Measurements from ENCODE around the gene HSPB2.
"Not testable (repeated sequence)": the region's sequence is repeated elsewhere in the genome, so short reads cannot be mapped to it uniquely, and the experiment has no call there.

The HSPB2 gene

DNA sequence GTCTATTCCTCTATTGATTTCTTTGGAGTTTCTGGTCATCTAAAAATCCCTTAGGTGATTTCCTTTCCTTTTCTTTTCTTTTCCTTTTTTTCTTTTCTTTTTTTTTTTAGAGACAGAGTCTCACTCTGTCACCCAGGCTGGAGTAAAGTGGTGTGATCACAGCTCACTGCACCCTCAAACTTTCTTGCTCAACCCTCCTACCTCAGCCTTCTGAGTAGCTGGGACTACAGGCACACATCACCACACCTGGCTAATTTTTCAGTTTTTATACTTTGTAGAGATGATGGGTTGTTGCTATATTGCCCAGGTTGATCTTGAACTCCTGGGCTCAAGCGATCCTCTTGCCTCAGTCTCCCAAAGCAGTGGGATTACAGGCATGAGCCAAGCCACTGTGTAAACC is 4.2 kb downstream of the HSPB2 start:
- DNase-seq, result no peak

DNA sequence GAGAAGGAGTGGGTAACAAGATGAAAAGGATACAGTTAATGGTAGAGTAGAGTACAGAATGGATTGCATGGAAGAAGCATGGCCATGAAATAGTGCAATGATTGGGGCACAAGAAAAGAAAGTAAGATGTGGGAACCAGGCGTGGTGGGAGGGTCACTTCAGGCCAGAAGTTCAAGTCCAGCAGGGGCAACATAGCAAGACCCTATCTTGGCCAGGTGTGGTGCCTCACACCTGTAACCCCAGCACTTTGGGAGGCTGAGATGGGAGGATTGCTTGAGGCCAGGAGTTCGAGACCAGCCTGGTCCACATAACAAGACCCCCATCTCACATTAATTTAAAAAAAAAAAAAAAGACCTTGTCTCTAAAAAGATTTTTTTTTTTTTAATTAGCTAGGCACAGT is 4.8 kb downstream of the HSPB2 start:
- DNase-seq, result no peak

DNA sequence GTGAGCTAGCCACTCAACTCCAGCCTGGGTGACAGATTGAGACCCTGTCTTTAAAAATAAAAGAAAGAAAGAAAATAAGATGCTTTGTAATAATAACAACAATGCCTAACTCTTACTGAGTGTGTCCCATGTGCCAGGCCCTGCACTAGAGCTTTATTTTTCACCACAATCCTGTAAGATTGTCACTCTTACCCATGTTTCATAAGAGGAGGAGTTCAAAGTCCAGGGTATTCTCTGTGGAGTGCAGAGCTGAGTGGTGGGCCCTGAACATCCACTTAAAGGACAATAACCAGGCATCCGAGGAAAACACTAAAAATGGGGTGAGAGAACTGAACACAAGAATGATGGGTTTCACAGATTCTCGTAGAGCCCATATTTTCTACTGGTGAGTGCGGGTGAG is 5.3 kb downstream of the HSPB2 start:
- DNase-seq, result no peak

DNA sequence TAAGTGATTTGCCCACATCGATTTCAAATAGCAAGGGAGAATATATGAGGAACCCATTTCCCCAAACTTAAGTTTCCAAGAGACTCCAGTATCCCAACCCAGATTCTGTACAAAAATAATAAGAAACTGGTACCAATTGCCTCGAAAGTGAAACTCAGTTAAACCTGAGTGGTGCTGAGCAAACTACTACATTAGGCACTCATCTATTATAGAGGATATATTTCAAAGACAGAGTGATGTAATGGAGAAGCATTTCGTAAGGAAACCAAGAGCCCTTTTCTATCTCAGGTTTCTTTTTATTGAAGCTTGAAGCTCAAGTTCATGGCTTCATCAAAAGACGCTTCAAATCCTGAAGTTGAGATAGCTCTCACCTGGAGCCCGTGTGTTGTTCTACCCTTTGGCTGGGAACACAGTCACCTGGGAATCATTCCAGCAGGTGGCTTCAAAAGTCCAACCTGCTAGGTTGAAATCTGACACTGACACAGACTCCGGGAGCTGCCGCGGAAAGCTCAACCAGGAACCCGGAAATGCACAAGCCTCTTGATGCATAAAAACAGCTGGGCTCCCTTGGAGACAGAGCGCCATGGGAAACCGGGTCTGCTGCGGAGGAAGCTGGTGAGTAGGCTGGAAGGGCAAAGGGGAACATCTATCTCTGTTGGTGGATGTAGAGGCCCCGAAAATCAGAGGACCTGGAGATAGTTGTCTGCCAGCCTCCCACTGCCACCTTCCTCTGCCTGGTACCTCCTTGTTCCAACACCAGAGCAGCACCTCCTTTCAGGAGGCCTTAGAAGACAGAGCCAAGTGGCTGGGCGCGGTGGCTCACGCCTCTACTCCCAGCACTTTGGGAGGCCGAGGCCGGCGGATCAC is 6.1 kb downstream of the HSPB2 start, which contains the start of gene C11orf52:
Gene C11orf52, plus strand, starts transcription at position 524 of the 867 bp plus-strand sequence. Its CDS starts 60 bp downstream, at position 584.
- peak; percentile 99 to 100 for DNase-seq

DNA sequence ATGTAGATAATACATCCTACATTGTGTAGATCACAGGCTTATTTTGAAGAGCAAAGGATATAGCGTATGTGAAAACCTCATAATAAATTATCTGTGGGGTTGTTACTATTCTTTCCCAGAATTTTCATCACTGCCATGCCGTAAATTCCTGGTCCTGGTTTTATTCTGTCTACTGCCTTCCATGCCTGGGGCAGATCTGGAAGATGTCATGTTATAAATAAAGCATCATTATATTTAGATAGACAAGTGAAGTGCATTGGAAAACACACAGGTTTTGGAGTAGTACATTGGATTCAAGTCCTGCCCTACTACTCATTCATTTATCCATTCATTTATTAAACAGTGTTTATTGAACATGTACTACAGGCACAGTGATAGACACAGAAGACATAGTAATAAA is 8.4 kb downstream of the HSPB2 start:
- DNase-seq, result no peak

DNA sequence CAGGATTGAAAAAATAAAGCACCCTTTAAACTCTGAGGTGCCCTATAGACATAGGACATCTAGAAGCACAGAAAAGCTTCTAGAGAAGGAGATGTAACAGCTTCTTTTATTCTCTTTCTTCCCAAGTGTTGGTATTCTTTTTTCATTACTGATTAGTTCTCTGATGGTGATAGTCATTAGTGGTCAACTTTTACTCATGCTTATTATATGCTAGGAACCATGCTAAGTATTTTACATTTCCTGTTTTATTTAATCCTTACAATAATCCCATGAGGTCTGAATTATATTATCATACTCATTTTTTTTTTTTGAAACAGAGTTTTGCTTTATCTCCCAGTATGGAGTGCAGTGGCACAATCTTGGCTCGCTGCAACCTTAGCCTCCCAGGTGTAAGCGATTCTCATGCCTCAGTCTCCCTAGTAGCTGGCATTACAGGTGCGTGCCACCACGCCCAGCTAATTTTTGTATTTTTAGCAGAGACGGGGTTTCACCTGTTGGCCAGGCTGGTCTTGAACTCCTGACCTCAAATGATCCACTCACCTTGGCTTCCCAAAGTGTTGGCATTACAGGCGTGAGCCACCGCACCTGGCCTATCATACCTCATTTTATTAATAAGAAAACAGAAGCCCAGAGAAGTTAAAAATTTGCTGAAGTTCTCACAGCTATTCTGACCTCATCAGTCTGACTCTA is 9.2 kb downstream of the HSPB2 start:
- no peak for DNase-seq

DNA sequence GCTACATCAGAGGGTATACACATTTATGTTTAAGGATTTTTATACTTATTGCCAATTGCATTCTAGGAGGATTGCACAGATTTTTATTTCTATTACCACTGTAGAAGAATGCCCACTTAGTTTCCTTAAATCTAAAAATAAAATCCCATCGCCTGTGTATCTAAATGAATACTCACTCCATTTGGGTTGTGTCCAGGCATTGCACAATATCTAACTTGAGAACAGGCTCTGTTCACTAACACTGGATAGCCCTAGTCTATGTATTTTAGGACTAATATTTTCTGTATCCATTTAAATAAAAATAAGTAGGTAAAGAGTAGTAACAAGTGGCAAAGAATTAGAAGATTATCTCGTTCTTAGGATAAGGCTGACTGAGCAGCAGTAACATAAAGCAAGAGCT is 10.3 kb downstream of the HSPB2 start:
- no peak for DNase-seq

DNA sequence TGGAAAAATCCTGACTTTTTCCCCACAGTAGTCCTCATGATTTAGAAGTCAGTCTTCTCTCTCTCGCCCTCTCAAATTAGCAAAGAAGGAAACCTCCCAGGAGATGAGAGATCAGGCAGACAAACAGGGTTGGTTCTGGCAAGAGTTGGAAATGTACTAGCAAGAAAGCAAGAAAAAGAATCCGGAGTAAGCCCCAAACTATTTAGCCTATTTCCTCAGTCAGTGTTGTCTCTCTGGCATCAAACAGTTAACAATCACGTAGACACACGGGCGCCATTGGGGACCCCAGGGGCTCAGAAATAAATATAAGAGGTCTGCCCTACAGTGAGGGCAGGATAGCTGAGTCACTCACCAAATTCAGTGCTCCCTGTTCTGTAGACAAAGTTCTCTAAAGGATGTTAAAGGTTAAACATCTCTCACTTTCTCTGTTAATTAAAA is 10.8 kb downstream of the HSPB2 start:
- DNase-seq, result no peak

DNA sequence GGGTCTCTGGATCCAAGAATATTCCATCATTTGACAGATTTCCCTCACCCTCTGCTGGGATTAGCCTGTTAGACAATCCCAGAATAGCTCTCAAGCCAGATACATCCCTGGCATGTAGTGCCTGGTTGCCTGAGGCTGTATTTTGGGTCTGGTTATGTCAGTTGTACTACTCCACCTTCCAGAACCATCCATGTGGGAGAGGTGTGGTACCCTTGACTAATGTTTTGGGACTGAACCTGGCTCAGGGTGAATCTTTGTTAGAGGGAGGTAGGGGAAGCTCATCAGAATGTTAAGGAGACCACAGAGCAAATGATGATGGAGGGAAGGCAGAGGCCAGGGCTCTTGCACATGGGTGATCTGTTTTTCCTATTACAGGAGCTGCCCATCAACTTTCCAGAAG is 11.4 kb downstream of the HSPB2 start:
- no peak for DNase-seq

DNA sequence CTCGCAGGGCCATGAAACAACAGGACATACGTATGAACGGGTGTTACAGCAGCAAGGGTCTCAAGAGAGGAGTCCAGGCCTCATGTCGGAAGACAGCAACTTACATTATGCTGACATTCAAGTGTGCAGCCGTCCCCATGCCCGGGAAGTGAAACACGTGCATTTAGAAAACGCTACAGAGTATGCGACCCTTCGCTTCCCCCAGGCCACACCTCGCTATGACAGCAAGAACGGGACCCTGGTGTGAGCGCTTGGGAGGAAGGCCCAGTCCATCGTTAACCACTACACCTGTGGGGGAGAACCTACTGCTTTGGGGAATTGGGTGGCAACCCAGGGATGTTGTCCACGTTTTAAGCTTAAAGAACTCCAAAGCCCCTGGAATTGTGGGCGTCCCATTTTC is 13.4 kb downstream of the HSPB2 start:
- no peak for DNase-seq

DNA sequence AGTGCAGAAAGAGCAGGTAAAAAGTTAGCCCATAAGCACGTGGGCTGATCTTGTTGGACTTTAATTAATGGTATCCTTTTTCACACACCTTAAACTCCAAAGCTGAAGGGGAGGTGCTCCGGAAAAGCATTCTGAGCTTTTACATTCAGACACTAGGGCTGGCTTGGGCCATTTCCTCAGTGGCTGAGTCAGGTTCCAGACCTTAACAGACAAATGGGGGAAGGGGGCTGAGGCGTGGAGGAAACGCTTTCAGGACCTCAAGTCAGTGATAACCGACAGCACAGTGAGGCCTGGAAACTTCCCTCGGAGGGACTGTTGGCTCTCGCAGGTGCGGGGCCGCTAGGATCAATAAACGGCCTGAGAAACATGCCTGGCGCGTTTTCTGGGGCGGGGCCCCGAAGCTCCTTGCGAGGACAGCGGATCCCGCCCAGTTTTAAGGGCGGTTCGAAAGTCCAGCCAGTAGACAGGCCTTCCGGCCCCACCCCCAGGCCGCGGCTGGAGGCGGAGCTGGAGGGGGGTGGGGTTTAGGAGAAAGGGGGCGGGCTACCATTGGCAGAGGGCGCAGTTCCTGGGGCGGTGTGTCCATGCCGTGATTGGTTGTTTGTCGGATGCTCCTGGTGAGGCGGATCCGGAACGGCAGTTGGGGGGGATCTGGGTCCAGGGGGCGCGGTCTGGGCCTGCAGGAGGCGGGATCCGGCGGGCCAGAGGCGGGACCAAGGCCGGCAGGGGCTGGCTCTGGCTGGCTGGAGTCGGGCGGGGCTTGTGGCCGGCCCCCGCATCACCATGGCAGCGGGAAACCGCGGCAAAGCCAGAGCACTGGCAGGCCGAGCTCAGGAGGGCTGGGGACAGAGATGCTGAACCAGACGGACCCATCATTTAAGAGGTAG is 14.2 kb downstream of the HSPB2 start:
- peak; percentile 97 to 100 for DNase-seq

DNA sequence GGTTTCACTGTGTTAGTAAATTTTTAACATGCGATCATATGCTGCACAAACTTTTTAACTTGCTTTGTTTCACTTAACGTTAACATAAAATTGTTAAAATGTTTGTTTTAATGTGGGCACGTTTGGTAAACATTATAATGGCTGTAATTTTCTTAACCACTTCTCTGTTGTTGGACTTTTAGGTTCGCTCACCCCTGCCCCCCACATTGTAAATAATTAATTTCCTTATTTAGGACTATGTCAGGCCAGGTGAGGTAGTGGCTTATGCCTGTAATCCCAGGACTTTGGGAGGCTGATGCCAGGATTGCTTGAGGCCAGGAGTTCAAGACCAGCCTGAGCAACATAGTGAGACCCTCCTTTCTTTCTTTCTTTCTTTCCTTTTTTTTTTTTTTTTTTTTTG is 17.9 kb downstream of the HSPB2 start:
- no peak for DNase-seq

DNA sequence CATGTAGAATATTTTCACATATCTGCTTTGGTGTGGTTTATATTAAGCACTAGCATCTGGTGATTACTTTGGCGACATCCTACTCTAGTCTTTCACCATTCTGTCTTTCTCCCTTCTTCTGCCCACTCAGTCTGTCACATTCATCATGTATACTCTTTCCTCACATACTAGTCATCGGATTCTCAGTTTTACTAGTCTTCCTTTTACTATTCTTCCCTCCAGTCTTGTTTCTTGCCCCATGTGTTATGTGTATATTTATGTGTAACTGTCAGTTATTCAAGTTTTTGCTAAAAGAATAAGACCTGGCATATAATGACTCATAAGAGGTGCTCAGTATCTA is 20.0 kb downstream of the HSPB2 start:
- no peak for DNase-seq

DNA sequence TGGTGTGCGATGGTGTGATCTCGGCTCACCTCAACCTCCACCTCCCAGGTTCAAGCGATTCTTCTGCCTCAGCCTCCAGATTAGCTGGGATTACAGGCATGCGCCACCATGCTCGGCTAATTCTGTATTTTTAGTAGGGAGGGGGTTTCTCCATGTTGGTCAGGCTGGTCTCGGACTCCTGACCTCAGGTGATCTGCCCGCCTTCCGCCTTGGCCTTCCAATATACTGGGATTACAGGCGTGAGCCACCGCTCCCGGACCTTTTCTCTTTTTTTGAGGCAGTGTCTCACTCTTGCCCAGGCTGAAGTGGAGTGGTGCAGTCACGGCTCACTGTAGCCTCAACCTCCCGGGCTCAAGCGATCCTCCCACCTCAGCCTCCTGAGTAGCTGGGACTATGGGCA is 20.6 kb downstream of the HSPB2 start:
- DNase-seq, result not testable (repeated sequence)

DNA sequence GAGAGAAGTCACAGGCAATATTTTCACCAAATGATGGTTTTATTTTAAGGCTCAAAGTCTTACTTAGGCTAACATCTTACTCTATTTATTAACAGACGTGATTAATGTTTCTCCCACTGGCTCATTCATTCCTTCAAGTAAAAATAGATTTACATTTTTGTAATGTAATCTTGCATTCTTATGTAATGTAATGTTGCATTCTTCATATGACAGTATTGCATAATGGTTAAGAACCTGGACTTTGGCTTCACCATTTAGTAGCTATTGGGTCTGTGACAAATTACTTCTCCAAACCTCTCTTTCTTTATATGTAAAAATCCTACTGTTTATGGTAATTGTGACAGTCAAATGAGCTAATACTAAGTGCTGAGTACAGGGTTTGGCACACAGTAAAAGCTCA is 21.3 kb downstream of the HSPB2 start:
- DNase-seq, result no peak

DNA sequence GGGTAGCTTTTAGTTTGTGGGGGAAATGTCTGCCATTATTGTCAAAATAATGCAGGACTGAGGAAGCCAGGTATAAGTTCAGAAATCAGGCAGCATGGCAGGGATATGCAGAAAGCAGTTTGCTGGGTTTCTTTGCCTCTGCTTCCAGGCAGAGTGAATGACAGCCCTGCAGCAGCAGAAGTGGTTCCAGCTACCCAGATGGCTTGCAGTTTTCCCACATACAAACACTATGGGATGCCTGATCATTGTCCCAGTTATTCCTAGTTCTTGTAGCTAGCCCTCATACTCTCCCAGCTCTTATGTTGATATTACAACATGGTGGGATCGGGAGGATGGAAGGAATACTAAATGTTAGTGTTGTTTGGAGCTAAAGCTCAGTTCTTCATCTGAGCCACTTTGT is 21.8 kb downstream of the HSPB2 start:
- no peak for DNase-seq

DNA sequence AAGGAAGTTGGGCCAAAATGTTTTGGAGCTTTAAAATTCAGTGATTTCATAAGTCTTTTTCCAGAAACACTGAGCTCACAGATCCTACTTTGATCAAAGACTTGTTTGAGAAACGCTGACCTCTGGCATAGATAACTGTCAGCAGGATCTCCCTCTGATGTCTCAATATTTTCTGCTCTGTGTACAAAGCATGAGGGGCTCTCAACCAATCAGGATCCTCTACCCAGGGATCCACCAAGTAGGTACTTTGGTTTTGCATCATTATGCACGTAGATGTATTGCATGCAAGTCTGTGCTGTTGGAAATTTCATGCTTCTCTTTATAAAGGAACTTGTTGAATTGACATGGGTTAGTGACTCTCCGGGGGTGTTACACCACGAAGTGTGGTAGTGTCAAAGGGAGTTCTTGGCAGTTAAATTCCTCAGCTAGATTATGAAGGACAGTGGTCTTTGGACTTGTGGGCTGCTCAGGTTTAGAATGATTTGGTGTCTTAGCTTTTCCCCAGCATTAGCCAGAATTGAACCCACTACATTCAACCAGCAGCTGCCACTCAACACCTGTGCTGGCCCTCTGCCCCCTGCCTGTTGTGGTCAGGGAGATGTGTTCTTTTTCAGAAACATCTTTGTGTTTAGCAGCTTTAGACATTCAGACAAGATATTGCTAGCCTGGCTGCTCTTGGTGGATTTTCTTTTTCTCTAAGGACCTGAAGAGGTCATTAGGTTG is 22.9 kb downstream of the HSPB2 start:
- DNase-seq, result peak in 1 of 2 experiments; percentile 59

DNA sequence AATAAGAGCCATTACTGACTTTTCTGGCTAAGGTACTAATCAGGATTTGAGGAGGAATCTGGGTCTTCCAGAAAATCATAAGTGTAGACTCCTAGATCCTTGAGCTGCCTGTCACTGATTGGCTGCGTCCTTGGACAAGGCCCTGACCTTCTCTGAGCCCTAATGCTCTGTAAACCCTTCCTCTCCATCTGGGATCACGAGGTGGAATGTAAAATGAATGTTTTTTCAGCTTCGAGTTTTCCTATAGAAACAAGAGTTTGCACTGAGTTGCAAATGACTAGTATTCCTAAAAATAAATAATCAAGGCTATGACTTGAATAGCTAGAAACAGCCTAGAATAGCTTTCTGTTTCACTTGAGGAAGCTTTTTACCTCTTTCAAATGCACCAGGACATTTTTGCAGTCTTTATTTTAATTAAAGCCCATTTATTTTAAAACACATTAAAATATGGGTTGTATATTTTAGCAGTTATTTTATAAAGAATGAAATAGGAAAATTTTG is 23.6 kb downstream of the HSPB2 start:
- DNase-seq, result peak in 1 of 2 experiments; percentile 29

DNA sequence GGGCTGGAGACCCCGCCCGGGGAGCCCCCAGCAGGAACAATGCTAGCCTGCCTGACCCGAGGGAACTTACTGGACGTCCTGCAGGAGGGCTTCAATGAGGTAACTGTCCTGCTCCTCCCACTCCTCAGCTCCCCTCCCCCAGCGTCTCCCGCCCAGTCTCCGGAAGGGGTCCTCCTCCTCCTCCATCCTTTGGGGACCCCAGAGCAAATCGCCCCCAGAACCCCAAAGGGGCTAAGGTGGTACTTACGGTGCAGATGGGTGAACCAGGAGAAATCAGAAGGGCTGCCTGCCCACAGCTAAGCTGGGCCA is 24.9 kb downstream of the HSPB2 start:
- DNase-seq, result peak in 1 of 2 experiments; percentile 69

DNA sequence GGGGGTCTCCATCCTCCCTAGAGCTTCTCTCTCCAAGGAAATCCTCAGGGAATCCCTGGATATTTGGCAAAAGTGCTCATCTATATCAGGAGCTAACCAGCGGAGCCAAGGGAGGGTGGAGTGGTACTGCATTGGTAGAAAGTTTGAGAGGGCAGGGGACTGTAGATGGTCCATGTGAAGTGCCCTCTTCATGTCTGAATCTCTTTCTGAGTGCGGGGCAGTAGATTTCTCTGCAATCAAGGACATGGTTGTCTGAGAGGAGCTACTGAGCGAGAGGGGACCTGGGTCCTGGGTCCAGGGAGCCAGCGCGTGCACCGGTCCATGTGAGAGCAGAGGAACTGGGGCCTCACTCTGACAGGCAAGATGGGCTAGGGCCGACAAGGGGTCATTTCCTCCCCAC is 25.3 kb downstream of the HSPB2 start:
- peak in 1 of 2 experiments; percentile 67 for DNase-seq

DNA sequence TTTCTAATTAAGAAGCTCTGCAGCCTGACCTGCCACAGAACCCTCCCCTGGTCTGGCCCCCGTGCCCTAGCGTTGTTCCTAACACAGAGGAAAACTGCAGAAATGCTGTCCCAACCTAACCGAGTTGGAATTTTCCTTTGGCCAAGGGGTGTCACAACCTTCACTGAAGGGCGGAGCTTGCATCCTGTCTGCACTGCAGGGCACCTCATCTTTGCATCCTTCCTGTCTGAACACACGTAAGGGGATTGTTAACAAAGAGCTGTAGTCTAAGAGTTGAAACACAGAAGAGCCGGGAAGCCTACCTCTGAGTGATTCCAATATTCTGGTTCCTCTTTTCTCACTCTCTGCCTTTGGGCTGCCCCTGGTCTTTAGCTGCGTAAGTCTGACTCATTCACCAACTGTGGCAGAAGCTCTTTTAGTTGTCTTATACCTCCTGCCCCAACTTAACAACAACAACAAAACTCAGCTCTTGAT is 26.2 kb downstream of the HSPB2 start:
- peak; percentile 20 to 53 for DNase-seq

DNA sequence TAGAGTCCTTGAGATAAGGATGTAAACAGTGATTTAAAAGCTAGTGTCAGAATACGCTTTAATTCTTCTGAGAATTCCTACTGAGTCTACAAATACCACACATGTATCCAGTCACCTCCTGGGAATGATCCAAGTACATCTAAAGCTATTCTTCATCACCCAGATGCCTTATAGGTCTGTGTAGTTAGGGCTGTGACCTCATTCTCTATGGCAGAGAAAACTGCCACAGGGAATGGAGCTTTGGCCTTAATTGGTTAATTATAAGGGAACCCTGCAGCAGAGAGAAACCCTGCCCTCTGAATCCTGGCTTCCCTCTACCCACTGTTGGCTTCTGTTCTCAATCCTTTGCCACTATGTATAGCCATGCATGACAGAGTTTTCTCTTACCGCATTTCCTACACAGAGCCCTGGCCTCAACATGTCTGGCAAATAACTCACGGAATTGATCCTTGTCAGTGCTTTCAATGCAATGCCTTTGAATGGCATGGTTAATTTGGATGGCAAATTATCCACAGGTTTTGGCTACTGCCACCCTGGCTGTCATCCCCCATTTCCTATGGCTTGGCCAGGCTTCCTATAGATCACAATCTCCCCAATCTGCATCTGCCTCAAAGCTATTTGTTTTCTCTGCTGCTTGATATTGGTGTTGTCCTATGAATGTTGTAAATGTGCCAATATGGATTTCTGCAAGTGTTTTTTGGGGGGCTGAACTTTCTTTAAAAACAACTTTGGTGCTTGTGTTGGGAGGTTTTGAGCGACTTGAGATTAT is 27.5 kb downstream of the HSPB2 start:
- DNase-seq, result peak; percentile 93 to 96

All from NCI-H526 (cell line).